Measurements from ENCODE around the gene HDAC10.
A peak's percentile ranks its signal among the peaks of the same experiment; 100 is the strongest.

Gene HDAC10

GRCh38 chr22:50256258-50256862 lies 5.3 kb upstream of the HDAC10 start:
- DNase-seq (ENCODE audit: low spot score): no peak

- DNase-seq (ENCODE audit: low spot score): no peak
These were observed 4.5 kb upstream of the HDAC10 start for GRCh38 chr22:50255607-50256006.

- no peak for DNase-seq (ENCODE audit: low spot score)
These were observed 4.0 kb upstream of the HDAC10 start for GRCh38 chr22:50255099-50255498.

GRCh38 chr22:50253941-50254340 lies 2.9 kb upstream of the HDAC10 start:
- no peak for DNase-seq (ENCODE audit: low spot score)

- no peak for DNase-seq (ENCODE audit: low spot score)
These were observed 2.2 kb upstream of the HDAC10 start for GRCh38 chr22:50253046-50253915.

GRCh38 chr22:50252082-50253045 lies 1.3 kb upstream of the HDAC10 start:
- peak; percentile 68 for DNase-seq (ENCODE audit: low spot score)

GRCh38 chr22:50251477-50252081 lies 514 bp upstream of the HDAC10 start:
- no peak for DNase-seq (ENCODE audit: low spot score)

GRCh38 chr22:50250249-50250554 lies 863 bp downstream of the HDAC10 start:
- no peak for DNase-seq (ENCODE audit: low spot score)

- no peak for DNase-seq (ENCODE audit: low spot score)
These were observed 1.5 kb downstream of the HDAC10 start for GRCh38 chr22:50249341-50250248.

GRCh38 chr22:50248196-50249081 lies 2.6 kb downstream of the HDAC10 start:
- DNase-seq (ENCODE audit: low spot score): no peak

GRCh38 chr22:50247748-50248147 lies 3.3 kb downstream of the HDAC10 start:
- peak; percentile 45 for DNase-seq (ENCODE audit: low spot score)

- DNase-seq (ENCODE audit: low spot score): no peak
These were observed 4.6 kb downstream of the HDAC10 start for GRCh38 chr22:50246242-50247175.

GRCh38 chr22:50245214-50246072 lies 5.6 kb downstream of the HDAC10 start:
- DNase-seq (ENCODE audit: low spot score): peak; percentile 67

GRCh38 chr22:50244420-50245213 lies 6.4 kb downstream of the HDAC10 start, which contains the start of gene TUBGCP6:
TUBGCP6 (minus strand) TSS chr22:50245023; CDS start chr22:50244459, 564 bp downstream.
- DNase-seq (ENCODE audit: low spot score): peak; percentile 89

GRCh38 chr22:50243685-50244419 lies 7.2 kb downstream of the HDAC10 start:
- DNase-seq (ENCODE audit: low spot score): no peak

- no peak for DNase-seq (ENCODE audit: low spot score)
These were observed 8.6 kb downstream of the HDAC10 start for GRCh38 chr22:50242406-50242949.
